Prostate gland (tissue), 2 donors: ENCODE results near the gene SIAH2. TPM values are rescaled to one million over a fixed set of nuclear protein-coding genes. Genes with fewer than 3 reads are reported as not detected.

ENCODE experiments used
- DNase-seq: peaks from one replicate; pipeline ENCODE4 v3.0.0-alpha.2; 2019; ENCODE audit warnings: low spot score
- H3K27ac ChIP-seq, 2 donors: fragments of 200-600 bp; sonication (generic); 2 replicates each; pipeline ENCODE4 v1.5.1; 2017 to 2019
- H3K27me3 ChIP-seq: fragments of 200-600 bp; sonication (generic); replicated peaks from 2 replicates; pipeline ENCODE4 v1.5.1; 2019; ENCODE audit not compliant: insufficient read depth
- H3K36me3 ChIP-seq, 2 donors: fragments of 200-600 bp; sonication (generic); 1 replicate in 1 of 2; 2 replicates in 1 of 2; pipeline versions ENCODE4 v1.5.1 to v1.8.1; 2017 to 2019
- H3K4me1 ChIP-seq: fragments of 200-600 bp; sonication (generic); replicated peaks from 2 replicates; pipeline ENCODE4 v1.5.1; 2019
- H3K4me3 ChIP-seq, 2 donors: fragments of 200-600 bp; sonication (generic); 2 replicates each; pipeline ENCODE4 v1.5.1; 2017 to 2019
- H3K9me3 ChIP-seq: fragments of 200-600 bp; sonication (generic); 2 replicates; pipeline ENCODE4 v1.5.1; 2017
- POLR2A ChIP-seq: fragments of 450-650 bp; IDR thresholded peaks from one replicate; pipeline ENCODE4 v1.6.1; 2016; ENCODE audit warnings: antibody characterized with exemption, mild to moderate bottlenecking
- POLR2AphosphoS5 ChIP-seq: sonication (generic); formaldehyde crosslinking; IDR thresholded peaks from one replicate; pipeline ENCODE4 v1.6.1; 2017; ENCODE audit warnings: antibody characterized with exemption
- WGBS: methylation state at CpG from one replicate; pipeline ENCODE4 v1.1.5; 2018; 5-methylcytosine and 5-hydroxymethylcytosine counted together
- intact Hi-C: fragments of 100-400 bp; cut with DNase I; formaldehyde crosslinking; loops from one replicate; pipeline ENCODE4 v1.14.2; 2022
- total RNA-seq, 2 donors: library from RNA; depleted of rRNA; stranded (reverse); fragments of >200 nt; gene quantifications; one replicate each; pipeline ENCODE4 v1.1.0, GENCODE V29; 2016
- TF ChIP-seq, protein P1 (sequence below), 4 experiments: fragments of 200-600 bp in 2 of 4; fragments of 450-650 bp in 2 of 4; sonication (generic) in 2 of 4; IDR thresholded peaks; 1 replicate in 3 of 4; 2 replicates in 1 of 4; pipeline ENCODE4 v1.5.1; 2016 to 2019; ENCODE audit warnings: antibody characterized with exemption in 4 of 4, mild to moderate bottlenecking in 2 of 4, moderate library complexity in 2 of 4

Gene SIAH2
- total RNA-seq, 2 donors from 2014 or later: 47.4 to 48.9 TPM

DNA sequence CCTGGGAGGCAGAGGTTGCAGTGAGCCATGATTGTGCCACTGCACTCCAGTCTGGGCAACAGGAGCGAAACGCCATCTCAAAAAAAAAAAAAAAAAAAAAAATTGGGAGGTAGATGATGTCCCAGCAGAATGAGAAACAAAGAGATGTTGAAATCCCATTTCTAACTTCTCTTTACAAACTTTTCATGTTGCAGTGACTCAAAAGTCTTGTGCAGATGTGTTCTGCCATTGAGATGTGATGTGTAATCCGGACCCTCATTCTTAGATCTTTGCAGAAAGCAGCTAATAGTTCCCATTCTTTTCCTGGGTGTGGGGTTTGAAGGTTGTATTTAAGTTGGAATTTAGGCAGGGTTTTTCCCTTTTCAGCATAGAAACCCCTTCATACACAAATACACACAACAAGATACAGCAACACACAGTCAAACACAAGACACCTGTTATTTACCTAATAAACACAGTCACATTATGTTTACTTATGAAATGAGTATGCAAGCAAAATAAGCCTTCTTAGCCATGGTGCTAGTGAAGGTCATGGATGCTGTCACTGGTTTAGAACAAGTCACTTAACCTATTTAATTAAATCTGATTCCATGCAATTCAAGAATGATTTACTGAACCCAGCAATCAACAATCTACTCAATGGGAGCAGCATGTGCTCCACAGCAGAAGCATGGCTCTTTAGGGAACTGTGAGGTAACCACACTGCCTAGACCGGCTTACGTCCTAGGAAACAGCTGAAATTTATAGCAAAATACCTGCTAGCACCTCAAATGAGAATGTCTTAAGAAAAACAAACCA is 14.9 kb downstream of the SIAH2 start:
- 65% methylated on average over 5 of the region's 5 CpGs for WGBS
- Histone ChIP-seq H3K4me1 (peaks cover 10% of the 10 kb centered on the region), H3K27ac (peak overlapping the region in 1 of 2 donors; percentile 72), H3K4me3 (no peak overlapping the region), H3K27me3 (no peaks in the 10 kb centered on the region), H3K36me3 (no peaks in the 10 kb centered on the region), H3K9me3 (no peaks in the 10 kb centered on the region)
- intact Hi-C loops: no loop called here
- no peak for TF ChIP-seq POLR2AphosphoS5
- TF ChIP-seq, protein P1, sequence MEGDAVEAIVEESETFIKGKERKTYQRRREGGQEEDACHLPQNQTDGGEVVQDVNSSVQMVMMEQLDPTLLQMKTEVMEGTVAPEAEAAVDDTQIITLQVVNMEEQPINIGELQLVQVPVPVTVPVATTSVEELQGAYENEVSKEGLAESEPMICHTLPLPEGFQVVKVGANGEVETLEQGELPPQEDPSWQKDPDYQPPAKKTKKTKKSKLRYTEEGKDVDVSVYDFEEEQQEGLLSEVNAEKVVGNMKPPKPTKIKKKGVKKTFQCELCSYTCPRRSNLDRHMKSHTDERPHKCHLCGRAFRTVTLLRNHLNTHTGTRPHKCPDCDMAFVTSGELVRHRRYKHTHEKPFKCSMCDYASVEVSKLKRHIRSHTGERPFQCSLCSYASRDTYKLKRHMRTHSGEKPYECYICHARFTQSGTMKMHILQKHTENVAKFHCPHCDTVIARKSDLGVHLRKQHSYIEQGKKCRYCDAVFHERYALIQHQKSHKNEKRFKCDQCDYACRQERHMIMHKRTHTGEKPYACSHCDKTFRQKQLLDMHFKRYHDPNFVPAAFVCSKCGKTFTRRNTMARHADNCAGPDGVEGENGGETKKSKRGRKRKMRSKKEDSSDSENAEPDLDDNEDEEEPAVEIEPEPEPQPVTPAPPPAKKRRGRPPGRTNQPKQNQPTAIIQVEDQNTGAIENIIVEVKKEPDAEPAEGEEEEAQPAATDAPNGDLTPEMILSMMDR (IDR thresholded peaks at IDR 0.05): no peak
- DNase-seq: no peak

- DNase-seq: no peak
- no peaks in the 10 kb centered on the region for H3K36me3 ChIP-seq
- no peaks in the 10 kb centered on the region for H3K27me3 ChIP-seq
- no peak for TF ChIP-seq POLR2AphosphoS5
- TF ChIP-seq POLR2A: no peak
- TF ChIP-seq, protein P1 (IDR thresholded peaks at IDR 0.05): no peak
- H3K4me1 ChIP-seq: peaks cover 10% of the 10 kb centered on the region
- H3K4me3 ChIP-seq: no peak overlapping the region
- H3K27ac ChIP-seq: peak overlapping the region; percentile 42 to 72
- intact Hi-C loops: no loop called here
- 76% methylated on average over 7 of the region's 7 CpGs for WGBS
- H3K9me3 ChIP-seq: no peaks in the 10 kb centered on the region
Observed at GRCh38 chr3:150746791-150747590, 16.0 kb downstream of the SIAH2 start.

GRCh38 chr3:150745832-150746231 is 17.1 kb downstream of the SIAH2 start:
- H3K9me3 ChIP-seq: no peaks in the 10 kb centered on the region
- TF ChIP-seq POLR2A (no peak), POLR2AphosphoS5 (no peak)
- TF ChIP-seq, protein P1 (IDR thresholded peaks at IDR 0.05): no peak
- no peak for DNase-seq
- peaks cover 10% of the 10 kb centered on the region for H3K4me1 ChIP-seq
- H3K27me3 ChIP-seq: no peaks in the 10 kb centered on the region
- H3K4me3 ChIP-seq: no peak overlapping the region
- WGBS: 97% methylated on average over 3 of the region's 3 CpGs
- intact Hi-C loops: no loop called here
- peak overlapping the region; percentile 62 to 72 for H3K27ac ChIP-seq
- no peaks in the 10 kb centered on the region for H3K36me3 ChIP-seq

GRCh38 chr3:150744919-150745211 is 18.1 kb downstream of the SIAH2 start:
- no peaks in the 10 kb centered on the region for H3K27me3 ChIP-seq
- TF ChIP-seq POLR2A: no peak
- TF ChIP-seq, protein P1 (IDR thresholded peaks at IDR 0.05): no peak
- TF ChIP-seq POLR2AphosphoS5: peak; percentile 50
- 17% methylated on average over 1 of the region's 1 CpG for WGBS
- no peaks in the 10 kb centered on the region for H3K9me3 ChIP-seq
- H3K4me3 ChIP-seq: no peak overlapping the region
- intact Hi-C loops: no loop called here
- no peaks in the 10 kb centered on the region for H3K36me3 ChIP-seq
- DNase-seq: no peak
- peaks cover 10% of the 10 kb centered on the region for H3K4me1 ChIP-seq
- peak overlapping the region; percentile 62 to 72 for H3K27ac ChIP-seq
